ENCODE data around the gene ATP1B1. TPM values are rescaled to one million over a fixed set of nuclear protein-coding genes. Genes with fewer than 3 reads are reported as not detected.

The ATP1B1 gene
- total and polyA plus RNA-seq, 2 of the 13 experiments (the other 11 are each of a cell fraction or from before 2014, with no cell fraction given), result 134 to 135 TPM

GRCh38 chr1:169106095-169106920, at the start of gene ATP1B1 (continued):
- TF ChIP-seq POLR2G (IDR thresholded peaks at IDR 0.05; ENCODE audit: low read depth, low read length) (peak; percentile 99), ZNF577 (CRISPR knock-in tag; IDR thresholded peaks at IDR 0.05; ENCODE audit: borderline replicate concordance, low read depth) (no peak), MLLT10 (CRISPR knock-in tag; IDR thresholded peaks at IDR 0.05) (no peak), ZNF546 (CRISPR knock-in tag; conservative IDR thresholded peaks at IDR 0.05) (peak; percentile 65; the same call in 1 of the 2 replicates), THAP11 (CRISPR knock-in tag; IDR thresholded peaks at IDR 0.05) (no peak; the same call in 1 of the 2 replicates), ZNF446 (CRISPR knock-in tag; IDR thresholded peaks at IDR 0.05) (no peak), MAZ (IDR thresholded peaks at IDR 0.05; ENCODE audit: borderline replicate concordance, low read depth, low read length) (peak; percentile 14; the same call in 1 of the 2 replicates), MAZ (CRISPR knock-in tag; IDR thresholded peaks at IDR 0.05; ENCODE audit: low read depth) (no peak), SETDB1 (CRISPR knock-in tag; IDR thresholded peaks at IDR 0.05; ENCODE audit: borderline replicate concordance) (no peak), PHB2 (IDR thresholded peaks at IDR 0.05; ENCODE audit: partially characterized antibody) (no peak), ZNF382 (CRISPR knock-in tag; IDR thresholded peaks at IDR 0.05; ENCODE audit: borderline replicate concordance) (no peak)
- TF ChIP-seq, protein P1, sequence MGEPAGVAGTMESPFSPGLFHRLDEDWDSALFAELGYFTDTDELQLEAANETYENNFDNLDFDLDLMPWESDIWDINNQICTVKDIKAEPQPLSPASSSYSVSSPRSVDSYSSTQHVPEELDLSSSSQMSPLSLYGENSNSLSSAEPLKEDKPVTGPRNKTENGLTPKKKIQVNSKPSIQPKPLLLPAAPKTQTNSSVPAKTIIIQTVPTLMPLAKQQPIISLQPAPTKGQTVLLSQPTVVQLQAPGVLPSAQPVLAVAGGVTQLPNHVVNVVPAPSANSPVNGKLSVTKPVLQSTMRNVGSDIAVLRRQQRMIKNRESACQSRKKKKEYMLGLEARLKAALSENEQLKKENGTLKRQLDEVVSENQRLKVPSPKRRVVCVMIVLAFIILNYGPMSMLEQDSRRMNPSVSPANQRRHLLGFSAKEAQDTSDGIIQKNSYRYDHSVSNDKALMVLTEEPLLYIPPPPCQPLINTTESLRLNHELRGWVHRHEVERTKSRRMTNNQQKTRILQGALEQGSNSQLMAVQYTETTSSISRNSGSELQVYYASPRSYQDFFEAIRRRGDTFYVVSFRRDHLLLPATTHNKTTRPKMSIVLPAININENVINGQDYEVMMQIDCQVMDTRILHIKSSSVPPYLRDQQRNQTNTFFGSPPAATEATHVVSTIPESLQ (CRISPR knock-in tag; conservative IDR thresholded peaks at IDR 0.05), result no peak
- TF ChIP-seq, protein P2, sequence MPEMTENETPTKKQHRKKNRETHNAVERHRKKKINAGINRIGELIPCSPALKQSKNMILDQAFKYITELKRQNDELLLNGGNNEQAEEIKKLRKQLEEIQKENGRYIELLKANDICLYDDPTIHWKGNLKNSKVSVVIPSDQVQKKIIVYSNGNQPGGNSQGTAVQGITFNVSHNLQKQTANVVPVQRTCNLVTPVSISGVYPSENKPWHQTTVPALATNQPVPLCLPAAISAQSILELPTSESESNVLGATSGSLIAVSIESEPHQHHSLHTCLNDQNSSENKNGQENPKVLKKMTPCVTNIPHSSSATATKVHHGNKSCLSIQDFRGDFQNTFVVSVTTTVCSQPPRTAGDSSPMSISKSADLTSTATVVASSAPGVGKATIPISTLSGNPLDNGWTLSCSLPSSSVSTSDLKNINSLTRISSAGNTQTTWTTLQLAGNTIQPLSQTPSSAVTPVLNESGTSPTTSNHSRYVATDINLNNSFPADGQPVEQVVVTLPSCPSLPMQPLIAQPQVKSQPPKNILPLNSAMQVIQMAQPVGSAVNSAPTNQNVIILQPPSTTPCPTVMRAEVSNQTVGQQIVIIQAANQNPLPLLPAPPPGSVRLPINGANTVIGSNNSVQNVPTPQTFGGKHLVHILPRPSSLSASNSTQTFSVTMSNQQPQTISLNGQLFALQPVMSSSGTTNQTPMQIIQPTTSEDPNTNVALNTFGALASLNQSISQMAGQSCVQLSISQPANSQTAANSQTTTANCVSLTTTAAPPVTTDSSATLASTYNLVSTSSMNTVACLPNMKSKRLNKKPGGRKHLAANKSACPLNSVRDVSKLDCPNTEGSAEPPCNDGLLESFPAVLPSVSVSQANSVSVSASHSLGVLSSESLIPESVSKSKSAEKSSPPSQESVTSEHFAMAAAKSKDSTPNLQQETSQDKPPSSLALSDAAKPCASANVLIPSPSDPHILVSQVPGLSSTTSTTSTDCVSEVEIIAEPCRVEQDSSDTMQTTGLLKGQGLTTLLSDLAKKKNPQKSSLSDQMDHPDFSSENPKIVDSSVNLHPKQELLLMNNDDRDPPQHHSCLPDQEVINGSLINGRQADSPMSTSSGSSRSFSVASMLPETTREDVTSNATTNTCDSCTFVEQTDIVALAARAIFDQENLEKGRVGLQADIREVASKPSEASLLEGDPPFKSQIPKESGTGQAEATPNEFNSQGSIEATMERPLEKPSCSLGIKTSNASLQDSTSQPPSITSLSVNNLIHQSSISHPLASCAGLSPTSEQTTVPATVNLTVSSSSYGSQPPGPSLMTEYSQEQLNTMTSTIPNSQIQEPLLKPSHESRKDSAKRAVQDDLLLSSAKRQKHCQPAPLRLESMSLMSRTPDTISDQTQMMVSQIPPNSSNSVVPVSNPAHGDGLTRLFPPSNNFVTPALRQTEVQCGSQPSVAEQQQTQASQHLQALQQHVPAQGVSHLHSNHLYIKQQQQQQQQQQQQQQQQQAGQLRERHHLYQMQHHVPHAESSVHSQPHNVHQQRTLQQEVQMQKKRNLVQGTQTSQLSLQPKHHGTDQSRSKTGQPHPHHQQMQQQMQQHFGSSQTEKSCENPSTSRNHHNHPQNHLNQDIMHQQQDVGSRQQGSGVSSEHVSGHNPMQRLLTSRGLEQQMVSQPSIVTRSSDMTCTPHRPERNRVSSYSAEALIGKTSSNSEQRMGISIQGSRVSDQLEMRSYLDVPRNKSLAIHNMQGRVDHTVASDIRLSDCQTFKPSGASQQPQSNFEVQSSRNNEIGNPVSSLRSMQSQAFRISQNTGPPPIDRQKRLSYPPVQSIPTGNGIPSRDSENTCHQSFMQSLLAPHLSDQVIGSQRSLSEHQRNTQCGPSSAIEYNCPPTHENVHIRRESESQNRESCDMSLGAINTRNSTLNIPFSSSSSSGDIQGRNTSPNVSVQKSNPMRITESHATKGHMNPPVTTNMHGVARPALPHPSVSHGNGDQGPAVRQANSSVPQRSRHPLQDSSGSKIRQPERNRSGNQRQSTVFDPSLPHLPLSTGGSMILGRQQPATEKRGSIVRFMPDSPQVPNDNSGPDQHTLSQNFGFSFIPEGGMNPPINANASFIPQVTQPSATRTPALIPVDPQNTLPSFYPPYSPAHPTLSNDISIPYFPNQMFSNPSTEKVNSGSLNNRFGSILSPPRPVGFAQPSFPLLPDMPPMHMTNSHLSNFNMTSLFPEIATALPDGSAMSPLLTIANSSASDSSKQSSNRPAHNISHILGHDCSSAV (CRISPR knock-in tag; IDR thresholded peaks at IDR 0.05; ENCODE audit: borderline replicate concordance), result no peak
